H1 (cell line): Measurements from ENCODE around the gene ARL14. TPM values are rescaled to one million over a fixed set of nuclear protein-coding genes. Genes with fewer than 3 reads are reported as not detected.

Experiments
- CTCF ChIA-PET: fragments of 300-600 bp; sonication (Branson Sonifier 250); formaldehyde crosslinking; loops from one replicate; lab custom pipeline; 2021; ENCODE audit not compliant: partially characterized antibody; lab: Charles Lee
- POLR2A ChIA-PET: fragments of 300-600 bp; sonication (Branson Sonifier 250); formaldehyde crosslinking; loops from one replicate; lab custom pipeline; 2021; ENCODE audit warnings: inconsistent platforms; ENCODE audit not compliant: partially characterized antibody; lab: Charles Lee
- DNase-seq, 2 experiments: peaks; one replicate each; pipeline versions ENCODE4 v3.0.0 to v3.0.0-alpha.2; 2010 to 2022; ENCODE audit warnings: low spot score in 2 of 2, low read depth in 1 of 2, mixed read lengths in 1 of 2
- FAIRE-seq: peaks from 2 replicates; lab custom pipeline; 2011; peaks lifted over from hg19 to GRCh38; lab: Jason Lieb, UNC
- H2AFZ ChIP-seq: 2 replicates; pipeline ENCODE4 v1.8.1; 2012; ENCODE audit warnings: low read length, inconsistent platforms
- H2AK5ac ChIP-seq: 2 replicates; pipeline ENCODE4 v1.6.1; 2013; ENCODE audit warnings: low read depth, low read length
- H2BK120ac ChIP-seq: replicated peaks from 2 replicates; pipeline ENCODE3; 2013; ENCODE audit warnings: low read depth, low read length, inconsistent platforms
- H2BK12ac ChIP-seq: 2 replicates; pipeline ENCODE4 v1.6.1; 2013; ENCODE audit warnings: low read depth, low read length
- H2BK15ac ChIP-seq: 2 replicates; pipeline ENCODE4 v1.6.1; 2013; ENCODE audit warnings: low read length
- H2BK20ac ChIP-seq: 2 replicates; pipeline ENCODE4 v1.6.1; 2013; ENCODE audit warnings: low read length
- H2BK5ac ChIP-seq: 2 replicates; pipeline ENCODE4 v1.6.1; 2013; ENCODE audit warnings: low read depth, low read length
- H3K14ac ChIP-seq: 2 replicates; pipeline ENCODE4 v1.6.1; 2013; ENCODE audit warnings: inconsistent platforms; ENCODE audit not compliant: insufficient read length
- H3K18ac ChIP-seq: 2 replicates; pipeline ENCODE4 v1.6.1; 2013; ENCODE audit warnings: low read length; ENCODE audit errors: extremely low read depth
- H3K23ac ChIP-seq: 2 replicates; pipeline ENCODE4 v1.6.1; 2013; ENCODE audit warnings: inconsistent platforms; ENCODE audit not compliant: insufficient read length
- H3K23me2 ChIP-seq: 2 replicates; pipeline ENCODE4 v1.6.1; 2013; ENCODE audit warnings: low read depth, low read length
- H3K27ac ChIP-seq: 2 replicates; pipeline ENCODE4 v1.6.1; 2011; ENCODE audit warnings: low read depth, low read length, inconsistent platforms
- H3K27me3 ChIP-seq, 4 experiments: replicated peaks in 1 of 4; 1 replicate in 1 of 4; 2 replicates in 3 of 4; pipeline versions ENCODE4 v1.6.1 to v1.8.1; 2011 to 2013; ENCODE audit warnings: low read length in 3 of 4, mild to moderate bottlenecking in 3 of 4, inconsistent platforms in 2 of 4, mixed read lengths in 2 of 4, moderate library complexity in 1 of 4; ENCODE audit not compliant: control insufficient read depth in 3 of 4, insufficient read depth in 3 of 4; ENCODE audit errors: extremely low read depth in 1 of 4
- H3K36me3 ChIP-seq, 4 experiments: 2 replicates each; pipeline versions ENCODE4 v1.6.1 to v1.8.1; 2011 to 2013; ENCODE audit warnings: mild to moderate bottlenecking in 4 of 4, low read length in 3 of 4, moderate library complexity in 2 of 4, control low read depth in 1 of 4, inconsistent platforms in 1 of 4; ENCODE audit not compliant: insufficient read depth in 4 of 4, control insufficient read depth in 2 of 4
- H3K4ac ChIP-seq: replicated peaks from 2 replicates; pipeline ENCODE3; 2013; ENCODE audit warnings: low read length, low read depth, mixed read lengths, inconsistent platforms; ENCODE audit not compliant: insufficient read length
- H3K4me1 ChIP-seq, 4 experiments: replicated peaks in 1 of 4; 1 replicate in 1 of 4; 2 replicates in 3 of 4; pipeline versions ENCODE4 v1.6.1 to v1.8.1; 2011 to 2013; ENCODE audit warnings: low read length in 3 of 4, inconsistent platforms in 2 of 4, mixed read lengths in 1 of 4; ENCODE audit not compliant: insufficient read depth in 4 of 4, control insufficient read depth in 3 of 4
- H3K4me2 ChIP-seq, 2 experiments: 2 replicates each; pipeline versions ENCODE4 v1.6.1 to v1.8.1; 2011 to 2013; ENCODE audit warnings: low read depth in 2 of 2, low read length in 2 of 2, control low read depth in 1 of 2, inconsistent platforms in 1 of 2, mild to moderate bottlenecking in 1 of 2; ENCODE audit not compliant: insufficient read depth in 1 of 2
- H3K4me3 ChIP-seq, 4 experiments: fragments of 200-600, 300-600 bp in 1 of 4; sonication (generic), shearing (Covaris generic), sonication (Bioruptor Twin) in 1 of 4; 2 replicates each; pipeline versions ENCODE4 v1.5.1 to v1.8.1; 2011 to 2016; ENCODE audit warnings: low read length in 4 of 4, low read depth in 3 of 4, control low read depth in 2 of 4, inconsistent platforms in 2 of 4, mild to moderate bottlenecking in 2 of 4, mixed read lengths in 1 of 4, moderate library complexity in 1 of 4; ENCODE audit not compliant: insufficient read depth in 2 of 4; ENCODE audit errors: extremely low read depth in 1 of 4
- H3K56ac ChIP-seq: replicated peaks from 2 replicates; pipeline ENCODE3; 2013; ENCODE audit warnings: low read depth, mild to moderate bottlenecking, mixed read lengths, low read length, inconsistent platforms; ENCODE audit not compliant: insufficient read length
- H3K79me1 ChIP-seq: 2 replicates; pipeline ENCODE4 v1.6.1; 2013; ENCODE audit warnings: low read depth, low read length, control low read depth
- H3K79me2 ChIP-seq, 2 experiments: 2 replicates each; pipeline versions ENCODE4 v1.6.1 to v1.8.1; 2012 to 2013; ENCODE audit warnings: low read length in 2 of 2, mild to moderate bottlenecking in 2 of 2, inconsistent platforms in 1 of 2; ENCODE audit not compliant: insufficient read depth in 2 of 2, control insufficient read depth in 1 of 2
- H3K9ac ChIP-seq, 4 experiments: replicated peaks in 1 of 4; 1 replicate in 1 of 4; 2 replicates in 3 of 4; pipeline versions ENCODE4 v1.6.1 to v1.8.1; 2011 to 2013; ENCODE audit warnings: low read depth in 3 of 4, low read length in 3 of 4, control low read depth in 2 of 4, mild to moderate bottlenecking in 2 of 4, moderate library complexity in 2 of 4, inconsistent platforms in 1 of 4; ENCODE audit errors: extremely low read depth in 1 of 4
- H3K9me3 ChIP-seq, 2 experiments: 2 replicates each; pipeline versions ENCODE4 v1.6.1 to v1.8.1; 2012 to 2013; ENCODE audit warnings: mild to moderate bottlenecking in 2 of 2, moderate library complexity in 2 of 2, control low read depth in 1 of 2, inconsistent platforms in 1 of 2, low read depth in 1 of 2, low read length in 1 of 2, mixed read lengths in 1 of 2; ENCODE audit not compliant: insufficient read depth in 2 of 2
- H4K20me1 ChIP-seq, 2 experiments: replicated peaks in 1 of 2; 2 replicates each; pipeline versions ENCODE3 to v1.8.1; 2011 to 2013; ENCODE audit warnings: inconsistent platforms in 2 of 2, low read length in 2 of 2, mild to moderate bottlenecking in 1 of 2; ENCODE audit not compliant: insufficient read depth in 2 of 2, control insufficient read depth in 1 of 2
- H4K5ac ChIP-seq: 2 replicates; pipeline ENCODE4 v1.6.1; 2013; ENCODE audit warnings: low read length, low read depth, mixed read lengths, inconsistent platforms; ENCODE audit not compliant: insufficient read length
- H4K8ac ChIP-seq: 2 replicates; pipeline ENCODE4 v1.8.0; 2013; ENCODE audit warnings: mild to moderate bottlenecking, moderate library complexity, low read length, inconsistent platforms; ENCODE audit not compliant: insufficient read depth; ENCODE audit errors: extremely low read depth
- H4K91ac ChIP-seq: replicated peaks from 2 replicates; pipeline ENCODE3; 2013; ENCODE audit warnings: low read length, mixed read lengths, inconsistent platforms; ENCODE audit not compliant: insufficient read length
- FOSL1 ChIP-seq: IDR thresholded peaks from 2 replicates; pipeline ENCODE4 v1.6.1; 2011; ENCODE audit warnings: mild to moderate bottlenecking, low read depth, low read length, moderate library complexity; ENCODE audit not compliant: insufficient read depth
- SIN3A ChIP-seq, 2 experiments: IDR thresholded peaks in 1 of 2; conservative IDR thresholded peaks in 1 of 2; 2 replicates each; pipeline ENCODE4 v1.6.1; 2011 to 2012; ENCODE audit warnings: low read length in 2 of 2, improper control_type of control experiment in 1 of 2, low read depth in 1 of 2, mild to moderate bottlenecking in 1 of 2
- WGBS, 2 experiments: shearing (Covaris generic) in 1 of 2; methylation state at CpG; one replicate each; pipeline versions ENCODE4 v1.1.6 to v1.1.7; 2013 to 2015; ENCODE audit warnings: low lambda C conversion rate in 2 of 2, mixed read lengths in 2 of 2, inconsistent platforms in 1 of 2, low coverage in 1 of 2, missing lambda C conversion rate in 1 of 2; ENCODE audit not compliant: insufficient replicate concordance in 2 of 2, insufficient coverage in 1 of 2, insufficient read length in 1 of 2; ENCODE audit errors: extremely low coverage in 1 of 2, missing lambda C conversion rate in 1 of 2; 5-methylcytosine and 5-hydroxymethylcytosine counted together
- polyA plus RNA-seq, 7 experiments: library from polyadenylated mRNA; depleted of rRNA in 3 of 7; stranded (reverse) in 5 of 7; unstranded in 2 of 7; fragments of >200 nt in 5 of 7; fragments of 200-250 nt in 2 of 7; gene quantifications; 1 replicate in 5 of 7; 2 replicates in 1 of 7; 4 replicates in 1 of 7; pipeline versions ENCODE4 v1.2.1 to v1.2.3, GENCODE V29; 2011 to 2013; ENCODE audit warnings: missing spikeins in 2 of 7, mixed read lengths in 2 of 7
- total RNA-seq: library from RNA; stranded (reverse); fragmentation: NEBNext Ultra II Directional; extraction: Animal tissue kit (Norgen Biotek cat#: 25700); gene quantifications from 2 replicates; pipeline ENCODE4 v1.2.1, GENCODE V29; 2021

ARL14 gene
- total and polyA plus RNA-seq, 2 of the 8 experiments (the other 6 are each of a cell fraction or from before 2014, with no cell fraction given): not detected

DNA sequence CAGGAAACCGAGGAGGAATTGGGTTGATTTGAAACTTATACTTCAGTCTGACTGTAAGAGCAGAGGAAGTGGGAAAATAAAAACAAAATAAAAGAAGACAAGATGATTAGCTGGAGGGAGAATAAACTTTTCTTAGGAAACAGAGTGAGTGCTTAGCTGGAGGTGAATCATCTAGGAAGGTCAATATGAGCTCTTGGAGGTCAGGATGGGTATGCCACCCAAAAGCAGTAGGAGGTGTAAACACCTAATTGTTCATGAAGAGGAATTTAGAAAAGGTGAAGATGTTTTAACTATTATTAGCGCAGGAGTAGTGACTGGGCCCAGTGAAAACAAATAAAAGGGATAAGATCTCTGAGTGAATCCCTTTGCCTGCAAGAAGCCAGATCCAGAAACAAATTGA is 39.9 kb upstream of the ARL14 start:
- Histone ChIP-seq H3K9ac (no peak overlapping the region), H2BK120ac (no peak overlapping the region), H2AK5ac (no peak overlapping the region), H3K4me2 (no peak overlapping the region), H2AFZ (no peak overlapping the region), H4K5ac (no peak overlapping the region), H3K79me2 (no peaks in the 10 kb centered on the region), H3K14ac (no peak overlapping the region), H3K23ac (no peak overlapping the region), H3K4me1 (peaks cover 0 to 1% (median 0%) of the 10 kb centered on the region in 4 experiments; a peak in 3 of 7 replicates), H3K27me3 (no peaks in the 10 kb centered on the region), H3K4ac (no peak overlapping the region), H3K18ac (no peak overlapping the region), H3K23me2 (no peaks in the 10 kb centered on the region), H3K56ac (no peak overlapping the region), H2BK15ac (no peak overlapping the region), H4K8ac (no peak overlapping the region), H4K91ac (no peak overlapping the region), H2BK5ac (no peak overlapping the region), H3K27ac (no peak overlapping the region), H2BK12ac (no peak overlapping the region), H2BK20ac (no peak overlapping the region), H4K20me1 (no peaks in the 10 kb centered on the region), H3K79me1 (no peaks in the 10 kb centered on the region), H3K36me3 (no peaks in the 10 kb centered on the region), H3K9me3 (no peaks in the 10 kb centered on the region), H3K4me3 (no peak overlapping the region)
- WGBS, 2 experiments: 88% methylated on average over 2 of the region's 2 CpGs; no CpG with 5 or more reads in 1 of the 2 experiments
- DNase-seq: no peak
- FAIRE-seq: no peak
- ChIA-PET CTCF (interaction anchor here (0.8 kb wide), 1 partner anchor 19 kb away, joined by 3 read pairs; no protein-coding TSS in a partner anchor), POLR2A (no interaction called here)
- no peak for TF ChIP-seq FOSL1
- no peak for TF ChIP-seq SIN3A (conservative IDR thresholded peaks at IDR 0.05 in 1 of 2, IDR thresholded peaks at IDR 0.05 in 1 of 2; ENCODE audit: low read depth in 1 of 2, low read length in 2 of 2)
